HL-60 (cell line): ENCODE measurements around the gene RPS6KC1.

Experiments used
- GABPA ChIP-seq: IDR thresholded peaks from 2 replicates; pipeline ENCODE4 v1.6.1; 2012; ENCODE audit warnings: low read depth
- POLR2AphosphoS5 ChIP-seq: IDR thresholded peaks from 2 replicates; pipeline ENCODE4 v1.6.1; 2012; ENCODE audit warnings: low read depth
- SPI1 ChIP-seq: IDR thresholded peaks from 2 replicates; pipeline ENCODE4 v1.6.1; 2012; ENCODE audit warnings: low read depth, mild to moderate bottlenecking, borderline replicate concordance
- TF ChIP-seq, protein P1 (sequence below): IDR thresholded peaks from one replicate; pipeline ENCODE4 v1.5.1; 2011; ENCODE audit warnings: low read length, control low read depth, inconsistent platforms; ENCODE audit not compliant: insufficient read depth
- TF ChIP-seq, protein P2 (sequence below): IDR thresholded peaks from 2 replicates; pipeline ENCODE4 v1.6.1; 2012; ENCODE audit warnings: low read depth; ENCODE audit not compliant: insufficient replicate concordance

DNA sequence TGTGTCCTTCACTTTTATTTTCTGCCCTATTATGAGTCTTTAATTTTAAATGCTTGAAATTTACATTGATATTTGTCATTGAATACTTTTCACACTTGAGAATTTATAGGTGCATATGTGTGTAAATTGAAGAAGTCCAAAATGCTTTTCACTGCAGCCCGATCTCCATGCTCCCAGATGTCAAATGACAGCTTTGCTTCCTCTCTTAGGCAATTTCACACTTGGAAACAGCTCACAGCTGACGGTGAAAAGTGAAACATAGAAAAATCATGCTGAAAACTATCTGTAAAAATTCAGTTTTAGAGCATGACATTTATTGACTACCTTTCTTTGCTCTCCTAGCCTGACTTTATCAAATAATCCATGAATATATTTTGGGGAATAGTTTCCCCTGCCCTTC is 196.0 kb downstream of the RPS6KC1 start:
- TF ChIP-seq, protein P1, sequence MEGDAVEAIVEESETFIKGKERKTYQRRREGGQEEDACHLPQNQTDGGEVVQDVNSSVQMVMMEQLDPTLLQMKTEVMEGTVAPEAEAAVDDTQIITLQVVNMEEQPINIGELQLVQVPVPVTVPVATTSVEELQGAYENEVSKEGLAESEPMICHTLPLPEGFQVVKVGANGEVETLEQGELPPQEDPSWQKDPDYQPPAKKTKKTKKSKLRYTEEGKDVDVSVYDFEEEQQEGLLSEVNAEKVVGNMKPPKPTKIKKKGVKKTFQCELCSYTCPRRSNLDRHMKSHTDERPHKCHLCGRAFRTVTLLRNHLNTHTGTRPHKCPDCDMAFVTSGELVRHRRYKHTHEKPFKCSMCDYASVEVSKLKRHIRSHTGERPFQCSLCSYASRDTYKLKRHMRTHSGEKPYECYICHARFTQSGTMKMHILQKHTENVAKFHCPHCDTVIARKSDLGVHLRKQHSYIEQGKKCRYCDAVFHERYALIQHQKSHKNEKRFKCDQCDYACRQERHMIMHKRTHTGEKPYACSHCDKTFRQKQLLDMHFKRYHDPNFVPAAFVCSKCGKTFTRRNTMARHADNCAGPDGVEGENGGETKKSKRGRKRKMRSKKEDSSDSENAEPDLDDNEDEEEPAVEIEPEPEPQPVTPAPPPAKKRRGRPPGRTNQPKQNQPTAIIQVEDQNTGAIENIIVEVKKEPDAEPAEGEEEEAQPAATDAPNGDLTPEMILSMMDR: no peak
- no peak for TF ChIP-seq GABPA
- no peak for TF ChIP-seq POLR2AphosphoS5
- TF ChIP-seq, protein P2, sequence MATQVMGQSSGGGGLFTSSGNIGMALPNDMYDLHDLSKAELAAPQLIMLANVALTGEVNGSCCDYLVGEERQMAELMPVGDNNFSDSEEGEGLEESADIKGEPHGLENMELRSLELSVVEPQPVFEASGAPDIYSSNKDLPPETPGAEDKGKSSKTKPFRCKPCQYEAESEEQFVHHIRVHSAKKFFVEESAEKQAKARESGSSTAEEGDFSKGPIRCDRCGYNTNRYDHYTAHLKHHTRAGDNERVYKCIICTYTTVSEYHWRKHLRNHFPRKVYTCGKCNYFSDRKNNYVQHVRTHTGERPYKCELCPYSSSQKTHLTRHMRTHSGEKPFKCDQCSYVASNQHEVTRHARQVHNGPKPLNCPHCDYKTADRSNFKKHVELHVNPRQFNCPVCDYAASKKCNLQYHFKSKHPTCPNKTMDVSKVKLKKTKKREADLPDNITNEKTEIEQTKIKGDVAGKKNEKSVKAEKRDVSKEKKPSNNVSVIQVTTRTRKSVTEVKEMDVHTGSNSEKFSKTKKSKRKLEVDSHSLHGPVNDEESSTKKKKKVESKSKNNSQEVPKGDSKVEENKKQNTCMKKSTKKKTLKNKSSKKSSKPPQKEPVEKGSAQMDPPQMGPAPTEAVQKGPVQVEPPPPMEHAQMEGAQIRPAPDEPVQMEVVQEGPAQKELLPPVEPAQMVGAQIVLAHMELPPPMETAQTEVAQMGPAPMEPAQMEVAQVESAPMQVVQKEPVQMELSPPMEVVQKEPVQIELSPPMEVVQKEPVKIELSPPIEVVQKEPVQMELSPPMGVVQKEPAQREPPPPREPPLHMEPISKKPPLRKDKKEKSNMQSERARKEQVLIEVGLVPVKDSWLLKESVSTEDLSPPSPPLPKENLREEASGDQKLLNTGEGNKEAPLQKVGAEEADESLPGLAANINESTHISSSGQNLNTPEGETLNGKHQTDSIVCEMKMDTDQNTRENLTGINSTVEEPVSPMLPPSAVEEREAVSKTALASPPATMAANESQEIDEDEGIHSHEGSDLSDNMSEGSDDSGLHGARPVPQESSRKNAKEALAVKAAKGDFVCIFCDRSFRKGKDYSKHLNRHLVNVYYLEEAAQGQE: no peak
- no peak for TF ChIP-seq SPI1
